Keratinocyte (primary cell): ENCODE results near the gene TRPC4AP.

ENCODE experiments used
- CTCF ChIP-seq, 3 experiments: IDR thresholded peaks in 1 of 3; conservative IDR thresholded peaks in 1 of 3; optimal IDR thresholded peaks in 1 of 3; 2 replicates in 2 of 3; 3 replicates in 1 of 3; pipeline versions ENCODE3 to v1.5.1; 2011; ENCODE audit warnings: low read length in 3 of 3, mild to moderate bottlenecking in 3 of 3, moderate library complexity in 2 of 3, control low read depth in 1 of 3, inconsistent platforms in 1 of 3; ENCODE audit not compliant: insufficient read depth in 2 of 3; ENCODE audit errors: extremely low read depth in 1 of 3
- EZH2 ChIP-seq: IDR thresholded peaks from one replicate; pipeline ENCODE4 v1.6.1; 2012; ENCODE audit warnings: inconsistent platforms, mild to moderate bottlenecking, low read length, moderate library complexity

GRCh38 chr20:34990231-34990630, 102.4 kb downstream of the TRPC4AP start:
- TF ChIP-seq CTCF (optimal IDR thresholded peaks at IDR 0.05 in 1 of 3, IDR thresholded peaks at IDR 0.05 in 1 of 3, conservative IDR thresholded peaks at IDR 0.05 in 1 of 3; ENCODE audit: extremely low read depth in 1 of 3, insufficient read depth in 2 of 3, low read length in 3 of 3) (no peak), EZH2 (no peak)
